NCI-H226 (cell line): ENCODE data around the gene DHX30.
"Not testable (repeated sequence)": the region's sequence is repeated elsewhere in the genome, so short reads cannot be mapped to it uniquely, and the experiment has no call there.

Experiments used
- DNase-seq: peaks from one replicate; pipeline ENCODE4 v3.0.0-alpha.2; 2015

The DHX30 gene

GRCh38 chr3:47804577-47804976 lies 1.6 kb downstream of the DHX30 start:
- DNase-seq = no peak

- DNase-seq = no peak
These were observed 10.7 kb downstream of the DHX30 start for GRCh38 chr3:47813551-47814177.

GRCh38 chr3:47817609-47818008 lies 14.7 kb downstream of the DHX30 start:
- no peak for DNase-seq

GRCh38 chr3:47824541-47825473 lies 21.9 kb downstream of the DHX30 start:
- DNase-seq = peak; percentile 85

- DNase-seq = no peak
These were observed 22.7 kb downstream of the DHX30 start for GRCh38 chr3:47825590-47825989.

- DNase-seq = not testable (repeated sequence)
These were observed 26.5 kb downstream of the DHX30 start for GRCh38 chr3:47829482-47829881.

GRCh38 chr3:47836986-47837385 lies 34.0 kb downstream of the DHX30 start:
- no peak for DNase-seq

GRCh38 chr3:47838503-47838902 lies 35.6 kb downstream of the DHX30 start:
- no peak for DNase-seq

- no peak for DNase-seq
These were observed 38.9 kb downstream of the DHX30 start for GRCh38 chr3:47841786-47842349.

GRCh38 chr3:47846186-47846879 lies 43.4 kb downstream of the DHX30 start:
- DNase-seq = no peak

- no peak for DNase-seq
These were observed 43.9 kb downstream of the DHX30 start for GRCh38 chr3:47846880-47847248.

- no peak for DNase-seq
These were observed 44.3 kb downstream of the DHX30 start for GRCh38 chr3:47847260-47847659.

- no peak for DNase-seq
These were observed 45.0 kb downstream of the DHX30 start for GRCh38 chr3:47847801-47848518.

GRCh38 chr3:47848599-47849117 lies 45.7 kb downstream of the DHX30 start:
- DNase-seq = no peak

GRCh38 chr3:47849186-47849698 lies 46.3 kb downstream of the DHX30 start:
- DNase-seq = no peak

- no peak for DNase-seq
These were observed 47.0 kb downstream of the DHX30 start for GRCh38 chr3:47849699-47850563.

GRCh38 chr3:47850564-47851410 lies 47.8 kb downstream of the DHX30 start:
- DNase-seq = no peak

- no peak for DNase-seq
These were observed 49.1 kb downstream of the DHX30 start for GRCh38 chr3:47851888-47852603.
